ENCODE results near the gene CDC42EP3. TPM values are rescaled to one million over a fixed set of nuclear protein-coding genes. Genes with fewer than 3 reads are reported as not detected.

The CDC42EP3 gene
- total RNA-seq, 1 experiment from 2014 or later, result 31.5 TPM

DNA sequence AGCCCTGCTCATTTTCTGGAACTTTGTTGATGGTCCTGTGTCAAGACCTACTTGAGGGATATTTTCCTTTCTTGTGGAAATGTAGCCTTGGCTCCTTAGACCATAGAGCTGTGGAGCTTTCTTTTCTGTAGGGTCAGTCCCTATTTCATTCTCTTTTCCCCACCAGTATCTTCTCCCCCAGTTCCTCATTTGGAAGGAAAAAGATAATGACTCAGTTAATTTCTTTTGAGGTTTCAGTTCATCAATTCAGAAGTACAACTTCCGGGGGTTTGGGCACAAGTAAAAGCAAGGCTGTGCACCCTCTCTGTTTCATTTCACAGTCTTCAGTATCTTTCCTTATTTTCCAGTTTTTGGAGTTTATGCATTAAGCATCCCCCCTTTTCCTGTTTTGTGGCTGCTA is 70.7 kb downstream of the CDC42EP3 start:
- H3K9me3 Mint-ChIP-seq, result peaks cover 14% of the 10 kb centered on the region
- TF ChIP-seq GRHL2 (CRISPR knock-in tag; IDR thresholded peaks at IDR 0.05; ENCODE audit: insufficient replicate concordance, severe bottlenecking), result no peak
- no peak overlapping the region for H3K27ac Mint-ChIP-seq
- H3K4me3 Mint-ChIP-seq, result no peak overlapping the region
- peaks cover 5% of the 10 kb centered on the region; the same call in 1 of the 2 replicates for H3K36me3 Mint-ChIP-seq
- POLR2A ChIA-PET, result no interaction called here
- peaks cover 15% of the 10 kb centered on the region for H3K4me1 Mint-ChIP-seq
- CTCF ChIA-PET, result no interaction called here
- no peak for ATAC-seq
- peaks cover 3% of the 10 kb centered on the region; the same call in 1 of the 2 replicates for H3K27me3 Mint-ChIP-seq (ENCODE audit: low read depth)
- no peak for DNase-seq (ENCODE audit: low spot score)

DNA sequence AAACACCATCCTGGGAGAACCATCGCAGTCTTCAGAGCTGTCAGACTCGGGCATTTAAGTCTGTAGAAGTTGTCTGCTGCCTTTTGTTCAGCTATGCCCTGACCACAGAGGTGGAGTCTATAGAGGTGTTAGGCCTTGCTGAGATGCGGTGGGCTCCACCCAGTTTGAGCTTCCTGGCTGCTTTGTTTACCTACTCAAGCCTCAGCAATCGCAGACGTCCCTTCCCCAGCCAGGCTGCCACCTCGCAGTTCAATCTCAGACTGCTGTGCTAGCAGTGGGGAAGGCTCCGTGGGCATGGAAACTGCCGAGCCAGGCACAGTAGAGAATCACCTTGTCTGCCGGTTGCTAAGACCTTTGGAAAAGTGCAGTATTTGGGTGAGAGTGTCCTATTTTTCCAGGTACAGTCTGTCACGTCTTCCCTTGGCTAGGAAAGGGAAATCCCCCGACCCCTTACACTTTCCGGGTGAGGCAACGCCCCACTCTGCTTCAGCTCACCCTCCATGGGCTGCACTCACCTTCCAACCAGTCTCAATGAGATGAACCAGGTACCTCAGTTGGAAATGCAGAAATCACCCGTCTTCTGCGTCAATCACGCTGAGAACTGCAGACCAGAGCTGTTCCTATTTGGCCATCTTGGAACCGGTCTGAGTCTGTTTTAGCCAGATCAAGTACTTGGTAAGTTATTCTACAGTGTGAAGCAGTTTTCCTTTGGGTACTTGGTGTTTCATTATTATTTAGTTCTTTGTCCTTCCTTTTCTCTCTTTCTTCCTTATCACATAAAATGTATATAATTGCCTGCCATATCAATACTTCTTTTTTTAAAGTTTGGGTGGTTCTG is 71.5 kb downstream of the CDC42EP3 start:
- ATAC-seq (no peak), DNase-seq (ENCODE audit: low spot score) (no peak)
- H3K27ac Mint-ChIP-seq, result no peak overlapping the region
- H3K4me3 Mint-ChIP-seq, result no peak overlapping the region
- H3K27me3 Mint-ChIP-seq (ENCODE audit: low read depth), result peaks cover 4% of the 10 kb centered on the region; the same call in 1 of the 2 replicates
- CTCF ChIA-PET, result interaction anchor here (1.6 kb wide), 1 partner anchor 278 kb away, joined by 4 read pairs; no protein-coding TSS in a partner anchor
- TF ChIP-seq, protein P1, sequence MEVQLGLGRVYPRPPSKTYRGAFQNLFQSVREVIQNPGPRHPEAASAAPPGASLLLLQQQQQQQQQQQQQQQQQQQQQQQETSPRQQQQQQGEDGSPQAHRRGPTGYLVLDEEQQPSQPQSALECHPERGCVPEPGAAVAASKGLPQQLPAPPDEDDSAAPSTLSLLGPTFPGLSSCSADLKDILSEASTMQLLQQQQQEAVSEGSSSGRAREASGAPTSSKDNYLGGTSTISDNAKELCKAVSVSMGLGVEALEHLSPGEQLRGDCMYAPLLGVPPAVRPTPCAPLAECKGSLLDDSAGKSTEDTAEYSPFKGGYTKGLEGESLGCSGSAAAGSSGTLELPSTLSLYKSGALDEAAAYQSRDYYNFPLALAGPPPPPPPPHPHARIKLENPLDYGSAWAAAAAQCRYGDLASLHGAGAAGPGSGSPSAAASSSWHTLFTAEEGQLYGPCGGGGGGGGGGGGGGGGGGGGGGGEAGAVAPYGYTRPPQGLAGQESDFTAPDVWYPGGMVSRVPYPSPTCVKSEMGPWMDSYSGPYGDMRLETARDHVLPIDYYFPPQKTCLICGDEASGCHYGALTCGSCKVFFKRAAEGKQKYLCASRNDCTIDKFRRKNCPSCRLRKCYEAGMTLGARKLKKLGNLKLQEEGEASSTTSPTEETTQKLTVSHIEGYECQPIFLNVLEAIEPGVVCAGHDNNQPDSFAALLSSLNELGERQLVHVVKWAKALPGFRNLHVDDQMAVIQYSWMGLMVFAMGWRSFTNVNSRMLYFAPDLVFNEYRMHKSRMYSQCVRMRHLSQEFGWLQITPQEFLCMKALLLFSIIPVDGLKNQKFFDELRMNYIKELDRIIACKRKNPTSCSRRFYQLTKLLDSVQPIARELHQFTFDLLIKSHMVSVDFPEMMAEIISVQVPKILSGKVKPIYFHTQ (CRISPR knock-in tag; IDR thresholded peaks at IDR 0.05), result no peak
- TF ChIP-seq, protein P2, sequence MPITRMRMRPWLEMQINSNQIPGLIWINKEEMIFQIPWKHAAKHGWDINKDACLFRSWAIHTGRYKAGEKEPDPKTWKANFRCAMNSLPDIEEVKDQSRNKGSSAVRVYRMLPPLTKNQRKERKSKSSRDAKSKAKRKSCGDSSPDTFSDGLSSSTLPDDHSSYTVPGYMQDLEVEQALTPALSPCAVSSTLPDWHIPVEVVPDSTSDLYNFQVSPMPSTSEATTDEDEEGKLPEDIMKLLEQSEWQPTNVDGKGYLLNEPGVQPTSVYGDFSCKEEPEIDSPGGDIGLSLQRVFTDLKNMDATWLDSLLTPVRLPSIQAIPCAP (CRISPR knock-in tag; IDR thresholded peaks at IDR 0.05), result no peak
- TF ChIP-seq ZNF232 (CRISPR knock-in tag; IDR thresholded peaks at IDR 0.05) (no peak), ZNF423 (CRISPR knock-in tag; IDR thresholded peaks at IDR 0.05) (no peak), RELA (CRISPR knock-in tag; IDR thresholded peaks at IDR 0.05; ENCODE audit: borderline replicate concordance) (no peak), ZNF121 (CRISPR knock-in tag; IDR thresholded peaks at IDR 0.05) (no peak), ZNF138 (CRISPR knock-in tag; conservative IDR thresholded peaks at IDR 0.05) (no peak), TEAD1 (CRISPR knock-in tag; IDR thresholded peaks at IDR 0.05) (no peak), IRF2 (CRISPR knock-in tag; IDR thresholded peaks at IDR 0.05; ENCODE audit: borderline replicate concordance, low read depth) (no peak), ZNF671 (CRISPR knock-in tag; IDR thresholded peaks at IDR 0.05) (no peak)
- TF ChIP-seq, protein P3, sequence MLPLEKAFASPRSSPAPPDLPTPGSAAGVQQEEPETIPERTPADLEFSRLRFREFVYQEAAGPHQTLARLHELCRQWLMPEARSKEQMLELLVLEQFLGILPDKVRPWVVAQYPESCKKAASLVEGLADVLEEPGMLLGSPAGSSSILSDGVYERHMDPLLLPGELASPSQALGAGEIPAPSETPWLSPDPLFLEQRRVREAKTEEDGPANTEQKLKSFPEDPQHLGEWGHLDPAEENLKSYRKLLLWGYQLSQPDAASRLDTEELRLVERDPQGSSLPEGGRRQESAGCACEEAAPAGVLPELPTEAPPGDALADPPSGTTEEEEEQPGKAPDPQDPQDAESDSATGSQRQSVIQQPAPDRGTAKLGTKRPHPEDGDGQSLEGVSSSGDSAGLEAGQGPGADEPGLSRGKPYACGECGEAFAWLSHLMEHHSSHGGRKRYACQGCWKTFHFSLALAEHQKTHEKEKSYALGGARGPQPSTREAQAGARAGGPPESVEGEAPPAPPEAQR (CRISPR knock-in tag; IDR thresholded peaks at IDR 0.05), result no peak
- TF ChIP-seq, protein P4, sequence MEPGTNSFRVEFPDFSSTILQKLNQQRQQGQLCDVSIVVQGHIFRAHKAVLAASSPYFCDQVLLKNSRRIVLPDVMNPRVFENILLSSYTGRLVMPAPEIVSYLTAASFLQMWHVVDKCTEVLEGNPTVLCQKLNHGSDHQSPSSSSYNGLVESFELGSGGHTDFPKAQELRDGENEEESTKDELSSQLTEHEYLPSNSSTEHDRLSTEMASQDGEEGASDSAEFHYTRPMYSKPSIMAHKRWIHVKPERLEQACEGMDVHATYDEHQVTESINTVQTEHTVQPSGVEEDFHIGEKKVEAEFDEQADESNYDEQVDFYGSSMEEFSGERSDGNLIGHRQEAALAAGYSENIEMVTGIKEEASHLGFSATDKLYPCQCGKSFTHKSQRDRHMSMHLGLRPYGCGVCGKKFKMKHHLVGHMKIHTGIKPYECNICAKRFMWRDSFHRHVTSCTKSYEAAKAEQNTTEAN (CRISPR knock-in tag; IDR thresholded peaks at IDR 0.05), result no peak
- TF ChIP-seq, protein P5, sequence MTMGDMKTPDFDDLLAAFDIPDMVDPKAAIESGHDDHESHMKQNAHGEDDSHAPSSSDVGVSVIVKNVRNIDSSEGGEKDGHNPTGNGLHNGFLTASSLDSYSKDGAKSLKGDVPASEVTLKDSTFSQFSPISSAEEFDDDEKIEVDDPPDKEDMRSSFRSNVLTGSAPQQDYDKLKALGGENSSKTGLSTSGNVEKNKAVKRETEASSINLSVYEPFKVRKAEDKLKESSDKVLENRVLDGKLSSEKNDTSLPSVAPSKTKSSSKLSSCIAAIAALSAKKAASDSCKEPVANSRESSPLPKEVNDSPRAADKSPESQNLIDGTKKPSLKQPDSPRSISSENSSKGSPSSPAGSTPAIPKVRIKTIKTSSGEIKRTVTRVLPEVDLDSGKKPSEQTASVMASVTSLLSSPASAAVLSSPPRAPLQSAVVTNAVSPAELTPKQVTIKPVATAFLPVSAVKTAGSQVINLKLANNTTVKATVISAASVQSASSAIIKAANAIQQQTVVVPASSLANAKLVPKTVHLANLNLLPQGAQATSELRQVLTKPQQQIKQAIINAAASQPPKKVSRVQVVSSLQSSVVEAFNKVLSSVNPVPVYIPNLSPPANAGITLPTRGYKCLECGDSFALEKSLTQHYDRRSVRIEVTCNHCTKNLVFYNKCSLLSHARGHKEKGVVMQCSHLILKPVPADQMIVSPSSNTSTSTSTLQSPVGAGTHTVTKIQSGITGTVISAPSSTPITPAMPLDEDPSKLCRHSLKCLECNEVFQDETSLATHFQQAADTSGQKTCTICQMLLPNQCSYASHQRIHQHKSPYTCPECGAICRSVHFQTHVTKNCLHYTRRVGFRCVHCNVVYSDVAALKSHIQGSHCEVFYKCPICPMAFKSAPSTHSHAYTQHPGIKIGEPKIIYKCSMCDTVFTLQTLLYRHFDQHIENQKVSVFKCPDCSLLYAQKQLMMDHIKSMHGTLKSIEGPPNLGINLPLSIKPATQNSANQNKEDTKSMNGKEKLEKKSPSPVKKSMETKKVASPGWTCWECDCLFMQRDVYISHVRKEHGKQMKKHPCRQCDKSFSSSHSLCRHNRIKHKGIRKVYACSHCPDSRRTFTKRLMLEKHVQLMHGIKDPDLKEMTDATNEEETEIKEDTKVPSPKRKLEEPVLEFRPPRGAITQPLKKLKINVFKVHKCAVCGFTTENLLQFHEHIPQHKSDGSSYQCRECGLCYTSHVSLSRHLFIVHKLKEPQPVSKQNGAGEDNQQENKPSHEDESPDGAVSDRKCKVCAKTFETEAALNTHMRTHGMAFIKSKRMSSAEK (CRISPR knock-in tag; IDR thresholded peaks at IDR 0.05; ENCODE audit: borderline replicate concordance), result no peak
- TF ChIP-seq, protein P6, sequence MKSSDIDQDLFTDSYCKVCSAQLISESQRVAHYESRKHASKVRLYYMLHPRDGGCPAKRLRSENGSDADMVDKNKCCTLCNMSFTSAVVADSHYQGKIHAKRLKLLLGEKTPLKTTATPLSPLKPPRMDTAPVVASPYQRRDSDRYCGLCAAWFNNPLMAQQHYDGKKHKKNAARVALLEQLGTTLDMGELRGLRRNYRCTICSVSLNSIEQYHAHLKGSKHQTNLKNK (CRISPR knock-in tag; IDR thresholded peaks at IDR 0.05), result no peak
- TF ChIP-seq, protein P7, sequence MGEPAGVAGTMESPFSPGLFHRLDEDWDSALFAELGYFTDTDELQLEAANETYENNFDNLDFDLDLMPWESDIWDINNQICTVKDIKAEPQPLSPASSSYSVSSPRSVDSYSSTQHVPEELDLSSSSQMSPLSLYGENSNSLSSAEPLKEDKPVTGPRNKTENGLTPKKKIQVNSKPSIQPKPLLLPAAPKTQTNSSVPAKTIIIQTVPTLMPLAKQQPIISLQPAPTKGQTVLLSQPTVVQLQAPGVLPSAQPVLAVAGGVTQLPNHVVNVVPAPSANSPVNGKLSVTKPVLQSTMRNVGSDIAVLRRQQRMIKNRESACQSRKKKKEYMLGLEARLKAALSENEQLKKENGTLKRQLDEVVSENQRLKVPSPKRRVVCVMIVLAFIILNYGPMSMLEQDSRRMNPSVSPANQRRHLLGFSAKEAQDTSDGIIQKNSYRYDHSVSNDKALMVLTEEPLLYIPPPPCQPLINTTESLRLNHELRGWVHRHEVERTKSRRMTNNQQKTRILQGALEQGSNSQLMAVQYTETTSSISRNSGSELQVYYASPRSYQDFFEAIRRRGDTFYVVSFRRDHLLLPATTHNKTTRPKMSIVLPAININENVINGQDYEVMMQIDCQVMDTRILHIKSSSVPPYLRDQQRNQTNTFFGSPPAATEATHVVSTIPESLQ (CRISPR knock-in tag; IDR thresholded peaks at IDR 0.05), result no peak
- H3K9me3 Mint-ChIP-seq, result peaks cover 18% of the 10 kb centered on the region
- POLR2A ChIA-PET, result no interaction called here
- peaks cover 10% of the 10 kb centered on the region for H3K36me3 Mint-ChIP-seq
- H3K4me1 Mint-ChIP-seq, result peaks cover 11% of the 10 kb centered on the region
